Neural cell (in vitro differentiated cells): ENCODE measurements around the gene LMBRD1. TPM values are rescaled to one million over a fixed set of nuclear protein-coding genes. Genes with fewer than 3 reads are reported as not detected.

ENCODE experiments used
- H2AFZ ChIP-seq: fragments of 200-600, 300-800 bp; sonication (generic), shearing (Covaris generic); 2 replicates; pipeline ENCODE4 v1.6.0; 2014; ENCODE audit warnings: low read depth, mild to moderate bottlenecking, antibody characterized with exemption, low read length, moderate library complexity
- H3F3A ChIP-seq: fragments of 200-600 bp; shearing (Covaris generic); 2 replicates; pipeline ENCODE4 v1.6.1; 2016; ENCODE audit warnings: mild to moderate bottlenecking, moderate library complexity, mixed read lengths, antibody characterized with exemption, low read length; ENCODE audit not compliant: insufficient read depth, poor library complexity, severe bottlenecking
- H3K27ac ChIP-seq: fragments of 200-600, 300-800 bp; sonication (generic), shearing (Covaris generic); 2 replicates; pipeline ENCODE4 v1.5.1; 2014; ENCODE audit warnings: mild to moderate bottlenecking, low read length, moderate library complexity
- H3K27me3 ChIP-seq: fragments of 300-800, 200-600 bp; sonication (generic), shearing (Covaris generic); 2 replicates; pipeline ENCODE4 v1.6.0; 2014; ENCODE audit warnings: mild to moderate bottlenecking, low read depth, low read length, moderate library complexity; ENCODE audit not compliant: insufficient read depth
- H3K36me3 ChIP-seq: fragments of 300-800, 200-600 bp; sonication (generic), shearing (Covaris generic); 2 replicates; pipeline ENCODE4 v1.5.1; 2014; ENCODE audit warnings: mild to moderate bottlenecking, antibody characterized with exemption, low read length, moderate library complexity; ENCODE audit not compliant: insufficient read depth
- H3K4me2 ChIP-seq: fragments of 300-800, 200-600 bp; sonication (generic), shearing (Covaris generic); 2 replicates; pipeline ENCODE4 v1.6.0; 2014; ENCODE audit warnings: mild to moderate bottlenecking, low read length
- H3K4me3 ChIP-seq: fragments of 300-800, 200-600 bp; sonication (generic), shearing (Covaris generic); 2 replicates; pipeline ENCODE4 v1.5.1; 2014; ENCODE audit warnings: mild to moderate bottlenecking, low read length, moderate library complexity
- H3K79me2 ChIP-seq: fragments of 200-600 bp; shearing (Covaris generic); replicated peaks from 2 replicates; pipeline ENCODE4 v1.6.0; 2014; ENCODE audit warnings: mild to moderate bottlenecking, low read length, moderate library complexity; ENCODE audit not compliant: insufficient read depth
- H3K9ac ChIP-seq: fragments of 300-800, 200-600 bp; sonication (generic), shearing (Covaris generic); 2 replicates; pipeline ENCODE4 v1.6.1; 2016; ENCODE audit warnings: mild to moderate bottlenecking, low read length, mixed read lengths
- H3K9me2 ChIP-seq: fragments of 200-600 bp; shearing (Covaris generic); 2 replicates; pipeline ENCODE4 v1.6.1; 2016; ENCODE audit warnings: mild to moderate bottlenecking, low read length, mixed read lengths; ENCODE audit not compliant: insufficient read depth
- H3K9me3 ChIP-seq: fragments of 200-600, 300-800 bp; sonication (generic), shearing (Covaris generic); 2 replicates; pipeline ENCODE4 v1.6.1; 2016; ENCODE audit warnings: mild to moderate bottlenecking, mixed run types, low read length, moderate library complexity, mixed read lengths
- H4K20me1 ChIP-seq: fragments of 200-600 bp; shearing (Covaris generic); 2 replicates; pipeline ENCODE4 v1.6.1; 2016; ENCODE audit warnings: mild to moderate bottlenecking, mixed run types; ENCODE audit not compliant: insufficient read depth
- CTCF ChIP-seq: fragments of 450-650 bp; IDR thresholded peaks from 2 replicates; pipeline ENCODE4 v1.5.1; 2014; ENCODE audit warnings: antibody characterized with exemption, mild to moderate bottlenecking, moderate library complexity; ENCODE audit not compliant: poor library complexity, severe bottlenecking
- EP300 ChIP-seq: fragments of 450-650 bp; conservative IDR thresholded peaks from 2 replicates; pipeline ENCODE4 v1.6.1; 2014; ENCODE audit warnings: antibody characterized with exemption, mild to moderate bottlenecking, moderate library complexity; ENCODE audit not compliant: poor library complexity, severe bottlenecking
- EZH2 ChIP-seq: fragments of 200-600, 300-800 bp; shearing (Covaris generic), sonication (generic); IDR thresholded peaks from 2 replicates; pipeline ENCODE4 v1.6.1; 2014; ENCODE audit warnings: antibody characterized with exemption, low read length, borderline replicate concordance, mild to moderate bottlenecking; ENCODE audit not compliant: insufficient read depth, poor library complexity, severe bottlenecking
- MXI1 ChIP-seq: fragments of 450-650 bp; conservative IDR thresholded peaks from 2 replicates; pipeline ENCODE4 v1.6.1; 2014; ENCODE audit warnings: antibody characterized with exemption, mild to moderate bottlenecking; ENCODE audit not compliant: poor library complexity, severe bottlenecking
- POLR2AphosphoS5 ChIP-seq: IDR thresholded peaks from 2 replicates; pipeline ENCODE4 v1.6.1; 2012
- RAD21 ChIP-seq: fragments of 450-650 bp; conservative IDR thresholded peaks from 2 replicates; pipeline ENCODE4 v1.6.1; 2014; ENCODE audit warnings: antibody characterized with exemption, mild to moderate bottlenecking, moderate library complexity
- REST ChIP-seq: IDR thresholded peaks from 2 replicates; pipeline ENCODE4 v1.6.1; 2012; ENCODE audit warnings: borderline replicate concordance
- SMC3 ChIP-seq: fragments of 450-650 bp; conservative IDR thresholded peaks from 2 replicates; pipeline ENCODE4 v1.6.1; 2014; ENCODE audit warnings: antibody characterized with exemption, mild to moderate bottlenecking, moderate library complexity; ENCODE audit not compliant: poor library complexity
- TAF1 ChIP-seq: IDR thresholded peaks from 2 replicates; pipeline ENCODE4 v1.6.1; 2012; ENCODE audit warnings: low read depth
- polyA plus RNA-seq: library from polyadenylated mRNA; depleted of rRNA; stranded (reverse); fragments of >200 nt; gene quantifications from 2 replicates; pipeline ENCODE4 v1.2.3, GENCODE V29; 2014

The LMBRD1 gene
- polyA plus RNA-seq, 1 donor from 2014 or later, result 84.2 TPM

GRCh38 chr6:69783108-69783507, 13.7 kb downstream of the LMBRD1 start:
- no peak overlapping the region for H3K27ac ChIP-seq
- no peak for TF ChIP-seq CTCF
- no peaks in the 10 kb centered on the region for H3K9me2 ChIP-seq
- peaks cover 17% of the 10 kb centered on the region for H3K79me2 ChIP-seq
- H3K4me3 ChIP-seq, result no peak overlapping the region
- H3K9ac ChIP-seq, result no peak overlapping the region
- no peak overlapping the region for H3K4me2 ChIP-seq
- no peaks in the 10 kb centered on the region for H3K9me3 ChIP-seq
- H3F3A ChIP-seq, result no peaks in the 10 kb centered on the region
- no peaks in the 10 kb centered on the region for H3K36me3 ChIP-seq
- no peaks in the 10 kb centered on the region for H4K20me1 ChIP-seq
- no peak overlapping the region for H2AFZ ChIP-seq
- H3K27me3 ChIP-seq, result no peaks in the 10 kb centered on the region

GRCh38 chr6:69780585-69781178, 16.1 kb downstream of the LMBRD1 start:
- H2AFZ ChIP-seq, result no peak overlapping the region
- TF ChIP-seq RAD21, result no peak
- no peak for TF ChIP-seq EP300
- no peak for TF ChIP-seq MXI1
- TF ChIP-seq TAF1, result no peak
- no peak for TF ChIP-seq CTCF
- no peak for TF ChIP-seq REST
- TF ChIP-seq POLR2AphosphoS5, result no peak
- no peak for TF ChIP-seq SMC3
- TF ChIP-seq EZH2, result no peak

More at GRCh38 chr6:69780585-69781178, 16.1 kb downstream of the LMBRD1 start:
- Histone ChIP-seq H3K27me3 (no peaks in the 10 kb centered on the region), H4K20me1 (no peaks in the 10 kb centered on the region), H3K9me2 (no peaks in the 10 kb centered on the region), H3K4me2 (no peak overlapping the region), H3K79me2 (peaks cover 11% of the 10 kb centered on the region), H3K36me3 (no peaks in the 10 kb centered on the region), H3K4me3 (no peak overlapping the region), H3K9ac (no peak overlapping the region), H3K9me3 (no peaks in the 10 kb centered on the region), H3K27ac (no peak overlapping the region), H3F3A (no peaks in the 10 kb centered on the region)
